Fibroblast of upper back skin (primary cell): Measurements from ENCODE around the gene FAM76A.
"Not testable (repeated sequence)": the region's sequence is repeated elsewhere in the genome, so short reads cannot be mapped to it uniquely, and the experiment has no call there.

Experiments used
- DNase-seq: peaks from one replicate; pipeline ENCODE4 v3.0.0-alpha.2; 2013

FAM76A gene

DNA sequence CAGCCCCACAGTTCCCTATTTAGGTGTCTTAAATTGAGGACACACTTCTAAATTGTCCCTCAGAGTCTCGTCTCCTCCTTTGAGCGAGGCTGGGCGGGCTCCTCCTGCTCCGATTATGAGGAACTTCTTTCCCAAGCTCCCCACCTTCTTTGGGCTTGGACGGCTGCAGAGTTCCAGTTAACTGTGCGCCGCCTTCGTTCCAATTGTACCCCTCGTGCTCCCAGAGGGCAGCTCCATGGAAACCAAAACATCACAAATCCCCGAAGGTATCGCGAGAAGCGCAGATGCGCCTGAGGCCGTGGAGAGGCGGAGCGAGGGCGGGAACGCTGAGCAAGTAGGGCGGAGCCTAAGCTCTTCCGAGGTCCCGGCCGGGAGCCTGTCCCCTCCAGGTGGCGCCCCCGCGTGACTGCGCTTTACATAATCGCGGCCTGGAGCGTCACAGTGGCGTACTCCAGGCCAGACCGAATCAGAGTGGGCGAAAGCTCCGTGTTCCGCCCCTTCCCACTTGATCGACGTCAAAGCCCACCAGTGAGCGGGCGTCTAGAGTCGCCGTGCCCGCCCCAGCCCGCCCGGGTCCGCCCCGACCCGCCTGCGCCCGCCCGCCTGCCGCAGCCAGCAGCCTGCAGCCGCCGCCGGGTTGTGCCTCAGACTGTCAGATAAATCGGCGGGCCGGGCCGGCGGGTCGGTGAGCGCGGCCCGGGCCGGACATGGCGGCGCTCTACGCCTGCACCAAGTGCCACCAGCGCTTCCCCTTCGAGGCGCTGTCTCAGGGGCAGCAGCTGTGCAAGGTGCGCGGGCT, at the start of gene FAM76A:
Gene FAM76A (plus strand): TSS at position 588 of the 799 bp plus-strand sequence. CDS start 120 bp downstream, at position 708.
- peak; percentile 99 for DNase-seq

DNA sequence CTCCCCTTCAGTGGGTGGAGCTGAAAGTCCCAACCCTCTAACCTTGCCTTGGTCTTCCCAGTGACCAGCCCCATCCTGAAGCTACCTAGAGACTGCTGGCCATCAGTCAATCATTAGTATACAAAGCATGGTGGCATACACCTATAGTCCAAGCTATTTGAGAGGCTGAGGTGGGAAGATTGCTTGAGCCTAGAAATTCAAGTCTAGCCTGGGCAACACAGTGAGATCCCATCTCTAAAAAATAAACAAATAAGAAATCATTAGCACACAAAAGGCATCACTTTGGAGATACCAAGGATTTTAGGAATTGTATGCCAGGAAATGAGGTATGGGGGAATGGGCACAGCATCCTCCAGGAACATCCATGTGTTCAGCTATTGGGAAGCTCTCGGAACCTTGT, 49.4 kb upstream of the FAM76A start:
- DNase-seq = no peak

DNA sequence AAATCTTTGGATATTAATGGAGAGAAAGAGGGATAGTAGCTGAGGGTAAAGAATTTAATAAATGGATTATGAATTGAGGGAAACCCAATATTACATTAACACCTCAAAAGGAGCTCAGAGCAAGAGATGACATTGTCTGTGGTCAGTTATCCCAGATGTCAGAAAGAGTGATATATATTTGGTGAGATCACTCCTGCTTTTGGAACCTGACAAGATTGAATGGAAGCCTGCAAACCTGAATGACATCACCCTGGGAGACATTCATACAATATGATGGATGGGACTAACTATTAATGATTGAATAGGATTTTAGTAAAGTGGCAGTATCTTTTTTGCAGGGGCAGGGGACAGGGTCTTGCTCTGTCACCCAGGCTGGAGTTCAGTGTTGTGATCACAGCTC, 47.0 kb upstream of the FAM76A start:
- no peak for DNase-seq

DNA sequence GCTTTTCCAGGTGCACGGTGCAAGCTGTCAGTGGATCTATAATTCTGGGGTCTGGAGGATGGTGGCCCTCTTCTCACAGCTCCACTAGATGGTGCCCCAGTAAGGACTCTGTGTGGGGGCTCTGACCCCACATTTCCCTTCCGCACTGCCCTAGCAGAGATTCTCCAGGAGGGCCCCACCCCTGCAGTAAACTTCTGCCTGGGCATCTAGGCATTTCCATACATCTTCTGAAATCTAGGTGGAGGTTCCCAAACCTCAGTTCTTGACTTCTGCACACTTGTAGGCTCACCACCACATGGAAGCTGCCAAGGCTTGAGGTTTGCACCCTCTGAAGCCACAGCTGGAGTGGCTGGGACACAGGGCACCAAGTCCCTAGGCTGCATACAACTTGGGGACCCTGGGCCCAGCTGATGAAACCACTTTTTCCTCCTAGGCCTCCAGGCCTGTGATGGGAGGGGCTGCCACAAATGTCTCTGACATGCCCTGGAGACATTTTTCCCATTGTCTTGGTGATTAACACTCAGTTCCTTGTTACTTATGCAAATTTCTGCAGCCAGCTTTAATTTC, 45.5 kb upstream of the FAM76A start:
- DNase-seq = not testable (repeated sequence)

DNA sequence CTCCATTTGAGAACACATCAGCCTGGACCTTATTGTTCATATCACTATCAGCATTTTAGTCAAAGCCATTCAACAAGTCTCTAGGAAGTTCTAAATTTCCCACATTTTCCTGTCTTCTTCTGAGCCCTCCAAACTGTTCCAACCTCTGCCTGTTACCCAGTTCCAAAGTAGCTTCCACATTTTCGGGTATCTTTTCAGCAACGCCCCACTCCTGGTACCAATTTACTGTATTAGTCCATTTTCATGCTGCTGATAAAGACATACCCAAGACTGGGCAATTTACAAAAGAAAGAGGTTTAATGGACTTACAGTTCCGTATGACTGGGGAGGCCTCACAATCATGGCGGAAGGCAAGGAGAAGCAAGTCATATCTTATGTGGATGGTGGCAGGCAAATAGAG, 44.2 kb upstream of the FAM76A start:
- DNase-seq = not testable (repeated sequence)

DNA sequence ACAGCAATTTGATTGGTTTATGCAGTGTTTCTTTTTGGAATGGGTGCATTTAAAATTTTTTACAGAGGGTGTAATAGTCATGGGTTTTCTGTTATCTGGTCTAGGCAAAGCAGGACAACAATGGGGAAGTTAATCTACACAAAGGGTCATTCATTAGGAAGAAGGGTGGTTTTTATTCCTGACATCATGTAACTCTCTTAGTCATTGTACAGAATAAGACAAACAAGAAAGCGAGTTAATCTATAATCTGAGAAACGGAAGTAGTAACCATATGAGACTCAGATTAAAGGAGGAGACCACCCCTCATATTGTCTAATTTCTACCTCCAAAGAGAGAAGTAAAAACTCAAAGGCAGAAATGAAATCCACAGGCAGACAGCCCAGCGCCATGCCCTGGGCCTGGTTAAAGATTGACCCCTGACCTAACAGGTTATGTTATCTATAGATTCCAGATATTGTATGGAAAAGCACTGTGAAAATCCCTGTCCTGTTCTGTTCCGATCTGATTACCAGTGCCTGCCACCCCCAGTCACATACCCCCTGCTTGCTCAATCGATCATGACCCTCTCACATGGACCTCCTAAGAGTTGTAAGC, 43.3 kb upstream of the FAM76A start:
- no peak for DNase-seq

DNA sequence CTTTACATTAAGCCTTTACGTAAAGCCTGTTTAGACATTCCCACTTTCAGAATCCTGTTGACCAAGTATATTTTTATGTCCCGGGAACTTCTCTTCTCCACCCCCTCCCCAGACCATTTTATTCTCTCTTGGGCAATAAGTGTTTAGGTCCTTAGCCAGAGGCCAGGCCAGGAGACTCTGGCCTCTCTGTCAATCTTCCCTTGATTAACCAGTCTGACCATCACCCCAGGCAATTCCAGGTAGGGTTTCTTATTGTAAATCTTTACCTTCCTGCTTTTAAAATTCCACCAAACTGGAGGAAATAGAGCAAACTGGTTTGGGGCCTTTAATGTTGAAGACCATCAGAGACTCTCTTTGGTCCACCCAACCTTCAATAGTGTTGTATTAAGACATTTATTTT, 41.6 kb upstream of the FAM76A start:
- no peak for DNase-seq

DNA sequence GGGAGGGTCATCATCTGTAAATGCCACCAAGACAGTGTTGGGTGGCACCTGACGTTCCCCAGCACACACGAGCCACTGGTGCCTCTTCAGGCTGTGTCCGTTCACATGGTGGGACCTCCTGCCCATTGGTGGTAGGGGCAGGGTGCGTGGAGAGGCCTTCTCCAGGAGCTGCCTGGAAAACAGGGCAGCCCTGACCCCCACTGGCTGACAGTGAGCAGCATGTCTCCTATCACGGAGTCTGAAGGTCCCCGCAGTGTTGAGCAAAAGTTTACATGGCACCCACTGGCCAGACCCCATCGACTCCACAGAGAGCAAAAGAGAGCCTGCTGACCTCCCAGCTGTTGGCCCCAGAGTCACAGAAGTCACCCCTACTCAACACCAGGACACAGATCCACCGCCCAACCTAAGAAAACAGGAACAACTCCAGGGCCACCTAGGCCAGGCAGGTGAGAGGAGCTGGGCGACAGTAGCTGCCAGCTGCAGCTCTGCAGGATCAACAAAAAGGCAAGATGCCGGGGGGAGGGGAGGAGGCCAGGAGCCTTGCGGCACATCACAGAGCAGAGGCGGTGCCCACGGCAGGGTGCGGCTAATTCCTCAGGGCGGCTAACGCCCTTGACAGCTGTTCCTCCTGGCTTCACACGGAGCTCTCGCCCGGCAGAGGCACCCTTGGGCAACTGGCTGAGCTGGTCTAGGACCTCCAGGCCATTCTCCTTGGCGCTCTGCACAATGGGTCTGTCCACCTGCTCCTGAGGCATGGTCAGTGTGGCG, 39.4 kb upstream of the FAM76A start:
- no peak for DNase-seq

DNA sequence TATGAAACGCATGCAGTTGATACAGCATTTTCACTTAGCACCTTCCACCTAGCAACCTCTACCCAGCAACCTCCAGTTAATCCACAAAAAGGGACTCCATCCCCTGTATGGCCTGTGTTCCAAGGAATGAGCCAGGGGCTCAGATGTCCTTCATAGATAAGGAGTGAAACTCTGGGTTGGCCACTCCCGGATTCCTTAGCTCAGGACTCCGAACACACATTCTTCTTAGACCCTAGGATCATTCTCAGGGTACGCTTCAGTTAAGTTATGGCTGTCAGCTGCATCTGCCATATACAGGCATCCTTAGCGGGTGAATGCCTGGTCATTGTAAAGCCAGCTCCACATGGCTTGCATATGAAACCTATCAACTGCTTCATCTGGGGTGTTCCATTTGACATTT, 37.9 kb upstream of the FAM76A start:
- no peak for DNase-seq

DNA sequence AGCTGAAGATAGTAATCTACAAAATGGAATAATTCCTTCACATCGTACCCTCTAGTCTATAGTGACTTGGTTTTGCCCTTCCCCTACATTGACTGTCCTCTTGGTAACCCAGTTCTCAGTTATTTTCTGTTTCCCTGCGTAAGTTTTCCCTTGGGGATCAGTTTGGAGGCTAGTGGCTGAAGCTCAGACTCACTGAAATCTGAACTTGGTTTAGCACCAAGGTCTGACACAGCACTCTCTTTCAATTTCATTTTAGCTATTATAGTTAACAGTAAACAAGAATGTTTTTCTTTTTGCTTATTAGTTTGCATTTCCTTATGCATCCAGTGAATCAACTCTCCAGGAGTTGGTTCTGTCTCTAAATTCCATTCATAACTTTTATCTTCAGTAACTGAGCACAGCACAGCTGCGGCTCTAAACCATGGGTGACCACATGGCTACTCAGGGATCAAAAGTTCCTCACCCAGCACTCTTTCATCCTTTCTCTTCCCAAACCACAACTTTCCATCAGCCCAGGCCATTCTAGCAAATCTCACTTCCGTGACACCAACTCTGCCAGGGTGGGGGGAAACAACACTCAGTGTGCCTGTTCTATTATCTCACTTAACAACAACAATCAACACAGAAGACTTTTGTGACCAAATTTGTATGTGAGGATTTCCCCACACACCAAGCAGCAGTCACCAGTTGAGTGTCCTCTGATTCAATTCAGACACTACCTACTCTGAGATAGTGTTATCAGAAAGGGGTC, 36.2 kb upstream of the FAM76A start:
- DNase-seq = peak; percentile 34

DNA sequence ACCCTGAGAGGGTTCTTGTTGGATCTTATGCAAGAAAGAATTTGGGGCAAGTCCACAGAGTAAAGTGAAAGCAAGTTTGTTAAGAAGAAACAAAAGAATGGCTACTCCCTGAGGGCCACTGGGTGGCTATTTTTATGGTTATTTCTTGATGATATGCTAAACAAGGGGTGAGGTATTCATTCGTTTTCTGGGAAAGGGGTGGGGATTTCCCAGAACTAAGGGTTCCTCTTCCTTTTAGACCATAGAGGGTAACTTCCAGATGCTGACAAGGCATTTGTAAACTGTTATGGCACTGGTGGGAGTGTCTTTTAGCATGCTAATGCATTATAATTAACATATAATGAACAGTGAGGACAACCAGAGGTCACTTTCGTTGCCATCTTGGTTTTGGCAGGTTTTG, 35.6 kb upstream of the FAM76A start:
- DNase-seq = no peak

DNA sequence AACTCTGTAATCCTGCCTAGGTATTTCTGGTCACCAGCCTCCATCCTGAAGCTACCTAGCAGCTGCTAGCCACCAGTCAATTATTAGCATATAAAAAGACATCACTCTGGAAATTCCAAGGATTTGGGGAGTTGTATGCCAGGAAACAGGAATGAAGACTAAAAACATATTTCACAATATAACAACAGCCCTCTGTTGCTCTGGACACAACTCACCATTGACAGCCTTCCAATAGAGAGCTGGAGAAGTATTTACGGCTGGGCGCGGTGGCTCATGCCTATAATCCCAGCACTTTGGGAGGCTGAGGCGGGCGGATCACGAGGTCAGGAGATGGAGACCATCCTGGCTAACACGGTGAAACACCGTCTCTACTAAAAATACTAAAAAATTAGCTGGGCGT, 28.9 kb upstream of the FAM76A start:
- DNase-seq = not testable (repeated sequence)

DNA sequence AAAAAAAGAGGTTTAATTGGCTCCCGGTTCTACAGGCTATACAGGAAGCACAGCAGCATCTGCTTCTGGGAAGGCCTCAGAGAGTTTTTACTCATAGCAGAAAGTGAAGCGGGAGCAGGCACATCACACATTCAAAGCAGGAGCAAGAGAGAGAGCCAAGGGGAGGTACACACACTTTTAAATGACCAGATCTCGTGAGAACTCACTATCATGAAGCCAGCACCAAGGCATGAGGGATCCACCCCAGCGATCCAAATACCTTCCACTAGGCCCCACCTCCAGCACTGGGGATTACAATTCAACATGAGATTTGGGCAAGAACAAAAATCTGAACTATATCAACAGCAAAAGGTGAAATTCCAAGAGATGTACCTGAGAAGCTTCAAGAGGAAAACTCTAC, 20.8 kb upstream of the FAM76A start:
- DNase-seq = no peak

DNA sequence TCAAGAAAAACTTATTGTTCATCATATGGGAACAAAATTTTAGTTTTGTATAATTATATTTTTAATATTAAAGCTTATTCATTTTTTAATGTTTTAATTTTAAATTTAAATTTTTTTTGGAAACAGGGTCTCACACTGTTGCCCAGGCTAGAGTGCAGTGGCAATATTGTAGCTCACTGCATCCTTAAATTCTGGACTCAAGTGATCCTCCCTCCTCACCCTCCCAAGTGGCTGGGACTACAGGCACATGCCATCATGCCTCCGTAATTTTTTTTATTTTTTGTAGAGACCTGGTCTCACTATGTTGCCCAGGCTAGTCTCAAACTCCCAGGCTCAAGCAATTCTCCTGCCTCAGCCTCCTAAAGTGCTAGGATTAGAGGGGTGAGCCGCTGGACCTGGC, 20.2 kb upstream of the FAM76A start:
- no peak for DNase-seq

DNA sequence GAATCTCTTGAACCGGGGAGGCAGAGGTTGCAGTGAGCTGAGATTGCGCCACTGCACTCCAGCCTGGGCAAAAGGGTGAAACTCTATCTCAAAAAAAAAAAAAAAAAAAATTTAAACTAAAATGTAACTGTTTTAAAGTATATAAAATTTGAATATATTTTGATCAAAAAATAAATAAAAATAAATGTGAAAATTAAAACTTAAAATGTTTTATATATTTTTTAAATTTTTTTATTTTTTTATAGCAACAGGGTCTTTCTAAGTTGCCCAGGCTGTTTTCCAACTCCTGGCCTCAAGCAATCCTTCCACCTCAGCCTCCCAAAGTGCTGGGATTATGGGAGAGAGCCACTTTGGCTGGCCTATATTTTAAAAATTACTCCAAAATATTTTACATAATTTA, 15.2 kb upstream of the FAM76A start:
- no peak for DNase-seq

DNA sequence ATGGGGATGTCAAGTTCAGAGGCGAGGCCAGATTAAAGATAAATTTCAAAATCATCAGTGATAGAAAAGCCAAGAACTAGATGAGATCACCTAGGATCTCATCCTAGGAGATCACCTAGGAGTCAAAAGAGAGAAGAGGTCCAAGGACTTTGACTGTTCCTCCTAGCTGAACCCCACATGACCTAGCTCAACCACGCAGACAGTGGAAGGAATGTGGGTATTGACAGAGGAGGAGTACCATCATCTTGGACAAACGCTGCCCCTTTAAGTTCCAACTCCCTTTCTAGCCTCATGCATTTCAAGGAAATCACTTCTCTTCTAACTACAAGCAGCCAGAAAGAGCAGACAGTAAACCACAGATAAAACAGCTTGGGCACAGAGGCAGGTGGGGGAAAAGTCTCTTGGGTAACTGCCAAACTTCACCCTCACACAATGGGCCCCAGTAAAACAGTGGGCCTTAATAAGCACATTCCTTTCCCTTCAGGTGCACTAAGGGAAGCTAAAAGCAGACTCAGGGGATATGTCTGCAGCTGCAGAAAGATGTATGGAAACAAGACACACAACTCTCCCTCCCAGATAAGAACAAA, 12.5 kb upstream of the FAM76A start:
- DNase-seq = no peak

DNA sequence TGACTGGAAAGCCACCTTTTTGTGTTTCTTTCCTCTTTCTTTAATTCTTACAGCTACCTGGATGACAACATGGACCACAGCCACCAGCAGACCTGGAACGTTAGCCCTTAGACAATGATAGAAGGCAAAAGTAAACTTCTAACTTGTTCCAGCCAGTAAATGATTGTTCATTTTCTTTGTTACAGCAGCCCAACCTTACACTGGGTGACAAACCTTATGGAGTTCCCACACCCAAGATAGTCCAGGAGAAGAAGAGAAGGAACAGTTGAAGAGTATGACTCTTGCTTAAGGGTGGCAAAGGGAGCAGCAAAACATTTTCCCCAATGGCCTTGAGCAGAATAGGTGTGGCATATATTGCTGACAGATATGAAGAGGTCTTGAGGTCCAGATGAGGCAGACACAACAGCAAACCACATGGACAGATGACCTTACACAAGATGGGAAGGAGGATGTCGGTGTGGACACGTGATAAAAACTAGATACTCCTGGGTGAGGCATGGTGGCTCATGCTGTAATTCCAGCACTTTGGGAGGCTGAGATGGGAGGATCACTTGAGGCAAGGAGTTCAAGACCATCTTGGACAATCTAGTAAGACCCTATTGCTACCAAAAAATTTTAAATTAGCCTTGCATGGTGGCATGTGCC, 11.8 kb upstream of the FAM76A start:
- no peak for DNase-seq

DNA sequence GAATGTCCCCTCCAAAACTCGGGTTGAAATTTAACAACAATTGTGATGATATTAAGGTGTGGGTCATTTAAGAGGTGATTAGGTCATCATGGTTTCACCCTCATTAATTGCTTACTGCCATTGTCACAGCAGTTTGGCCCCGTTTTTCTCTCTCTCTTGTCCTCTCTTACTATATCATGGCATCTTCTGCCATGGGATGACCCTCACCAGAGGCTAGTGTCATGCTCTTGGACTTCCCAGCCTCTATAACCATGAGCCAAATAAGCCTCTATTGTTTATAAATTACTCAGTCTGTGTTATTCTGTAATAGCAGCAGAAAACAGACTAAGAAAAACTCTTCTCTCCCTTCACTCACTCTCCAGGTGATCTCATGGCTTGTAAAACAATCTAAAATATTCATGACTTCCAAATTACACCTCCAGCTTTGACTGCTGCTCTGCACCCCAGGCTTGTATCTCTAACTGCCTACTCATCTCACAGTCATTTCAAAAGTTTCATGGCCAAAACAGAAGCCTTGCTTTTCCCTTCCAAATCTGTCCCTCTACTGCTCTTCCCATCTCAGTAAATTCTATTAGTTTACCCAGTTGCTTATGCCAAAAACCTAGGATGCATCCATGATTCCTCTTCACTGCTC, 9.4 kb upstream of the FAM76A start:
- DNase-seq = no peak

DNA sequence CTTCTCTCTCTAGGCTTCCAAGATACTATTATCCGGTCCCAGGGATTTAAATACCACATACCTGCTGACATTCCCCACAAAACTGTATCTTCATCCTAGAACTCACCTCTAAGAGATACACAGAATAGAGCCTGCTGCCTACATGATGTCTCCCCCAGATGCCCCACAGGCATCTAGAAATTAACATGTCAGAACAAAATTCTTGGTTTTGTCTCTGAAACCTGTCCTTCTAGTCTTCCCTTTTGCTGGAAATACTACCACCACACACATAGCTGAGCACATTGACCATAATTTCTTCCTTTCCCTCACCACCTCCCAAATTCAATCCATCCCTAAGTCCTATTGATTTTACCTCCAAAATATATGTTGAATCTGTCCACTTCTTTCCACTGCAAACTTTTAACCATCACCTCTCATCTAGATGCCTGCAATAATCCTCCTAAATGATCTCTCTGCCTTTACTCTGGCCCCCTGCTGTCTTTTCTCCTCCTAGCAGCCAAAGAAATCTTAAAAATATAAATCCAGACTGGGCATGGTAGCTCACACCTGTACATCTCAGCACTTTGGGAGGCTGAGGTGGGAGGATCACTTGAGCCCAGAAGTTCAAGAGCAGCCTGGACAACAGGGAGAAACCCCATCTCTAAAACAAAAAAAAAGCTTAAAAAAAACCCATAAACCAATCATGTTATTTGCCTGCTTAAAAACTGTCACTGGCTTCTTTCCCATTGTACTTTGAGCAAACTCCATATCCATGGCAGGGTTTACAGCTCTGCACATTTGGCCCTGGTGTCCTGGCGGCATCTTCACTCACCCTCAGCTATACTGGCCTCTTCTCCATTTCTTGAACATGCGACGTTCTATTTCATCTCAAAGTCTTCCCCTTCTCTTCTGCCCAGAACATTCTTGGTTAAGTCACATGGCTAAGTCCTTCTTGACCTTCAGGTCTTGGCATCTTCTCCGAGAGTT, 6.2 kb upstream of the FAM76A start:
- peak; percentile 4 for DNase-seq

DNA sequence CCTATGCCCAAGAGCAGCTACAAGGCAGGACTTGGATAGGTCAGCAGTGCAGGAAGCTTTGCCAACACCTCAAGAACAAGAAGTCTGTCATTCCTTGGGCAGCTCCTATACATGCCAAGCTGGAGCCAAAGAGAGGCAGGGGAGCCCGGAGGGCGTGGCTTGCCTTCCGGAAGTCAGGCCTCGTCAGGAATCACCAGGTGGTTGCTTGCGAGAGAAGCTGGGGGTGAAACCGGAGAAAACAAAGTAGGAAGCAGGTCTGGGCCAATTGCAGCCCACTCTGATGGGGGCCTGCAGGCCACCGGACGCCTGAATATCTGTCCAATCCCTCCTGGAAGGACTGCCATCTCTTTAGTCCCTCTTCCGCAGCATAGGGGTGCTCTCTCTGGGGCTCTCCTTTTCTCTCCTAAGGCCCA, 794 bp upstream of the FAM76A start:
- DNase-seq = peak; percentile 7
